Measurements from ENCODE around the gene LRRC7. TPM values are rescaled to one million over a fixed set of nuclear protein-coding genes. Genes with fewer than 3 reads are reported as not detected.

LRRC7 gene
- polyA plus RNA-seq, 1 of the 3 experiments (the other 2 are of a cell fraction), result 0.02 TPM

DNA sequence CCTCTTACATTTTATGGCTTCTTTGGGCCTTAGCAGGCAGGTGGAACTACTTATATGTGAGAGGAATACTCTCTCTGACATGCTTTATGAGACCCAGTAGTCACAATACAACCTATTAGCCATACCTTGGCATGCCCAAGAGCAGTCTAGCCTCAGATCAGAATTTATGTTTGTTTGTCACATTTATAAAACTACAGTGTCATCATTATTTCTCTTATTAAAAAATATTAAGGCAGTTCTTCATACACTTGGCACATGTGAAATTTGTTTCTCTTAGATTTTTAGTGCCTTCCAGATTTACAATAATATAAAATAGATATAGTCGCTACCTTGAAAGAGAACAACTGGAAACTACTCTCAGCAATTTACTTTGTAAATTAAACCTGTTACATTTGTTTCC lies 519.2 kb downstream of the LRRC7 start:
- no peak for DNase-seq
- Histone ChIP-seq H2AFZ (ENCODE audit: low read depth) (no peak overlapping the region), H3F3A (replicated peaks; ENCODE audit: insufficient read depth) (no peaks in the 10 kb centered on the region), H3K27ac (ENCODE audit: low read depth in 2 of 2, low read length in 1 of 2) (no peak overlapping the region), H3K27me3 (ENCODE audit: insufficient read depth) (no peaks in the 10 kb centered on the region), H3K36me3 (replicated peaks in 1 of 2; ENCODE audit: control insufficient read depth in 1 of 2, insufficient read depth in 2 of 2, low read length in 1 of 2) (no peaks in the 10 kb centered on the region), H3K4me2 (no peak overlapping the region), H3K9me2 (no peaks in the 10 kb centered on the region), H3K4me1 (ENCODE audit: control insufficient read depth in 1 of 2, insufficient read depth in 2 of 2, low read depth in 1 of 2, low read length in 1 of 2) (peaks cover 0 to 3% of the 10 kb centered on the region in 2 experiments; a peak in 1 of 4 replicates), H3K4me3 (ENCODE audit: low read depth in 2 of 2, low read length in 1 of 2) (no peak overlapping the region), H4K20me1 (ENCODE audit: insufficient read depth) (no peaks in the 10 kb centered on the region), H3K9me3 (no peaks in the 10 kb centered on the region), H3K79me2 (ENCODE audit: insufficient read depth) (no peaks in the 10 kb centered on the region), H3K9ac (no peak overlapping the region)
- 84% methylated on average over 1 of the region's 1 CpG for WGBS (ENCODE audit: low lambda C conversion rate)
- TF ChIP-seq USF1 (IDR thresholded peaks at IDR 0.05; ENCODE audit: borderline replicate concordance, low read depth), result no peak
- TF ChIP-seq SMC3 (IDR thresholded peaks at IDR 0.05; ENCODE audit: low read depth, low read length), result no peak
- no peak for TF ChIP-seq TCF12 (IDR thresholded peaks at IDR 0.05)
- no peak for TF ChIP-seq MAX (IDR thresholded peaks at IDR 0.05; ENCODE audit: low read depth)
- TF ChIP-seq SIN3A (IDR thresholded peaks at IDR 0.05; ENCODE audit: borderline replicate concordance, low read depth, low read length), result no peak
- TF ChIP-seq NRF1 (IDR thresholded peaks at IDR 0.05; ENCODE audit: low read depth, low read length), result no peak
- no peak for TF ChIP-seq FOXJ3 (CRISPR knock-in tag; IDR thresholded peaks at IDR 0.05)
- no peak for TF ChIP-seq GATA2 (CRISPR knock-in tag; IDR thresholded peaks at IDR 0.05)
- TF ChIP-seq TAF1 (IDR thresholded peaks at IDR 0.05; ENCODE audit: borderline replicate concordance, low read depth, low read length), result no peak
- TF ChIP-seq POLR2AphosphoS5 (IDR thresholded peaks at IDR 0.05; ENCODE audit: low read depth, low read length), result no peak
- CTCF ChIA-PET, result no interaction called here
- POLR2A ChIA-PET, result no interaction called here

DNA sequence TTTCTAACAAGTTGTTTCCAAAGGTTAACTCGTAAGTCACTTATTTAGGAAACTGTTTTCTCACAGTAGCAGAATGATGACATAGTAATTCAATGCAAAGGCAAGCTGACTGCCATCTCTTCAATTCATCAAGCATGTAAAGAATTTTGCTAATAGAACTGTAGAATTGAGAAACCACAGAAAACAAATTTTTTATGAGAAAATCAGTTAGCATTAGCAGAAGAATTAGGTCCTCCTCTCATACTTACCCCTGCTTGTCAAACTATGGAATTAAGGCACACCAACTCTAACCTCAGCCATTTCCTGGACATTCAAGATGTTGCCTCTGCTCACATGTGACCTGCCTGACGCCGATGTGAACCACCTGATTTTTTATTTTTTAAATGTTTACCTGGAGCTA lies 522.4 kb downstream of the LRRC7 start:
- Histone ChIP-seq H3K4me1 (ENCODE audit: control insufficient read depth in 1 of 2, insufficient read depth in 2 of 2, low read depth in 1 of 2, low read length in 1 of 2) (peaks cover 3 to 8% of the 10 kb centered on the region in 2 experiments; a peak in 2 of 4 replicates), H3K9me2 (no peaks in the 10 kb centered on the region), H3K4me2 (no peak overlapping the region), H3K9me3 (no peaks in the 10 kb centered on the region; the same call in 1 of the 2 replicates), H3K4me3 (ENCODE audit: low read depth in 2 of 2, low read length in 1 of 2) (no peak overlapping the region), H4K20me1 (ENCODE audit: insufficient read depth) (no peaks in the 10 kb centered on the region), H3K36me3 (replicated peaks in 1 of 2; ENCODE audit: control insufficient read depth in 1 of 2, insufficient read depth in 2 of 2, low read length in 1 of 2) (no peaks in the 10 kb centered on the region), H2AFZ (ENCODE audit: low read depth) (no peak overlapping the region), H3K27ac (ENCODE audit: low read depth in 2 of 2, low read length in 1 of 2) (no peak overlapping the region), H3K79me2 (ENCODE audit: insufficient read depth) (no peaks in the 10 kb centered on the region), H3K9ac (no peak overlapping the region), H3K27me3 (ENCODE audit: insufficient read depth) (no peaks in the 10 kb centered on the region), H3F3A (replicated peaks; ENCODE audit: insufficient read depth) (no peaks in the 10 kb centered on the region)
- TF ChIP-seq, protein P1, sequence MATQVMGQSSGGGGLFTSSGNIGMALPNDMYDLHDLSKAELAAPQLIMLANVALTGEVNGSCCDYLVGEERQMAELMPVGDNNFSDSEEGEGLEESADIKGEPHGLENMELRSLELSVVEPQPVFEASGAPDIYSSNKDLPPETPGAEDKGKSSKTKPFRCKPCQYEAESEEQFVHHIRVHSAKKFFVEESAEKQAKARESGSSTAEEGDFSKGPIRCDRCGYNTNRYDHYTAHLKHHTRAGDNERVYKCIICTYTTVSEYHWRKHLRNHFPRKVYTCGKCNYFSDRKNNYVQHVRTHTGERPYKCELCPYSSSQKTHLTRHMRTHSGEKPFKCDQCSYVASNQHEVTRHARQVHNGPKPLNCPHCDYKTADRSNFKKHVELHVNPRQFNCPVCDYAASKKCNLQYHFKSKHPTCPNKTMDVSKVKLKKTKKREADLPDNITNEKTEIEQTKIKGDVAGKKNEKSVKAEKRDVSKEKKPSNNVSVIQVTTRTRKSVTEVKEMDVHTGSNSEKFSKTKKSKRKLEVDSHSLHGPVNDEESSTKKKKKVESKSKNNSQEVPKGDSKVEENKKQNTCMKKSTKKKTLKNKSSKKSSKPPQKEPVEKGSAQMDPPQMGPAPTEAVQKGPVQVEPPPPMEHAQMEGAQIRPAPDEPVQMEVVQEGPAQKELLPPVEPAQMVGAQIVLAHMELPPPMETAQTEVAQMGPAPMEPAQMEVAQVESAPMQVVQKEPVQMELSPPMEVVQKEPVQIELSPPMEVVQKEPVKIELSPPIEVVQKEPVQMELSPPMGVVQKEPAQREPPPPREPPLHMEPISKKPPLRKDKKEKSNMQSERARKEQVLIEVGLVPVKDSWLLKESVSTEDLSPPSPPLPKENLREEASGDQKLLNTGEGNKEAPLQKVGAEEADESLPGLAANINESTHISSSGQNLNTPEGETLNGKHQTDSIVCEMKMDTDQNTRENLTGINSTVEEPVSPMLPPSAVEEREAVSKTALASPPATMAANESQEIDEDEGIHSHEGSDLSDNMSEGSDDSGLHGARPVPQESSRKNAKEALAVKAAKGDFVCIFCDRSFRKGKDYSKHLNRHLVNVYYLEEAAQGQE (IDR thresholded peaks at IDR 0.05; ENCODE audit: low read depth, low read length), result no peak
- TF ChIP-seq FOSL2 (IDR thresholded peaks at IDR 0.05; ENCODE audit: borderline replicate concordance, low read depth), result no peak
- no peak for TF ChIP-seq TEAD4 (IDR thresholded peaks at IDR 0.05; ENCODE audit: borderline replicate concordance, insufficient read depth)
- no peak for TF ChIP-seq SMC3 (IDR thresholded peaks at IDR 0.05; ENCODE audit: low read depth, low read length)
- no peak for TF ChIP-seq JUND (IDR thresholded peaks at IDR 0.05)
- TF ChIP-seq GATA2 (CRISPR knock-in tag; IDR thresholded peaks at IDR 0.05), result no peak
- TF ChIP-seq FOXJ3 (CRISPR knock-in tag; IDR thresholded peaks at IDR 0.05), result no peak
- 87% methylated on average over 3 of the region's 3 CpGs for WGBS (ENCODE audit: low lambda C conversion rate)
- POLR2A ChIA-PET, result no interaction called here
- CTCF ChIA-PET, result interaction anchor here (1.1 to 1.3 kb wide), 2 partner anchors 9 to 12 kb away, joined by 3 to 4 read pairs; no protein-coding TSS in a partner anchor
- DNase-seq, result no peak

Data from SK-N-SH (cell line).